8988T (cell line): Measurements from ENCODE around the gene CALN1.
"Not testable (repeated sequence)": the region's sequence is repeated elsewhere in the genome, so short reads cannot be mapped to it uniquely, and the experiment has no call there.

Experiments used
- DNase-seq: peaks from one replicate; pipeline ENCODE4 v3.0.0; 2011

CALN1 gene

DNA sequence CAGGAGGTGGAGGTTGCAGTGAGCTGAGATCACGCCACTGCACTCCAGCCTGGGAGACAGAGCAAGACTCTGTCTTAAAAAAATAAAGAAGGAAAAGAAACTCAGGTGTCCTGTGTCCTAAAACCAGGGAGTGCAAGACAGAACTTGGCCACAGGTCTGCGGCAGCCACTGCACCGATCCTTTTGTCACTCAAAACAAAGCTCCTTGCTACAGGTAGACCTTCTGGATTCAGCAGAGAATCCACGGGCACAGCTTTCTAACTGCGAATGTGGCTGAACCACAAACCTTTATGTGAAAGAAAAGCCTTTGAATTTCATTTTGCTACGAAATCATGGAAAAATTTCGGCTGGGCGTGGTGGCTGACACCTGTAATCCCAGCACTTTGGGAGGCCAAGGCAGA is 634.9 kb downstream of the CALN1 start:
- no peak for DNase-seq

DNA sequence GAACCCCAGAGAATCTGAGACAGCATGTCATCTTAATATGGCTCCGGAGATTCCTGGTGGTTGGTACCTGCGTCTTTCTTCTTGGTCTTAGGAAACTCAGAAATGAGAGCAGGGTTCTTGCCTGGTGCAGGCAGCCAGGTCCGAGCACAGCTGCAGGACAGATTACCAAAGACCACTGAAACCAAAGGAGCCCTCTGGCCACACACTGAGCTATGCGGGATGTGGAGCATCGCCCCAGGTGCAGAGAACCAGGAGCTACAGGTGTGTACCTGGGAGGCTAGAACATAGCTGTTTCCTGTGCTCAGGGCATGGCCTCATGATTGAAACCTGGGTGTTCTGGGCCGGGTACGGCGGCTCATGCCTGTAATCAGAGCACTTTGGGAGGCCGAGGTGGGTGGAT is 635.4 kb downstream of the CALN1 start:
- no peak for DNase-seq

GRCh38 chr7:71775648-71776047 is 636.5 kb downstream of the CALN1 start:
- no peak for DNase-seq

DNA sequence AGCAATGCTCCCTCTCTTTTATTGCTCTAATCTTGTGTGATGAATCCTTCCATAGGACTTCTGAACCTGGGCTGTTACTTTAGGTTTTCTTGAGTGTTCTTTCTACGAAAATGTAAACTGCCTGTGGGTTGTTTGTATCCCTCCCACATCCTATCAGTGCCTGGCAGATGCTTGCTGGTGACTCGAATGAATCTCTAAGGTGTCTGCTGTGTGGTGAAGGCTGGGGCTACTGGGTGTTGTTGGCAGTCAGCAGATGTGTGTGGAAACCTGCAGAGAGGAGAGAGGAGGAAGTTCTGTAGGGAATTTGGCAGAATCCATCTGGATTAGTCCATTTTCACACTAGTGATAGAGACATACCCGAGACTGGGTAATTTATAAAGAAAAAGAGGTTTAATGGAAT is 639.4 kb downstream of the CALN1 start:
- DNase-seq: no peak

DNA sequence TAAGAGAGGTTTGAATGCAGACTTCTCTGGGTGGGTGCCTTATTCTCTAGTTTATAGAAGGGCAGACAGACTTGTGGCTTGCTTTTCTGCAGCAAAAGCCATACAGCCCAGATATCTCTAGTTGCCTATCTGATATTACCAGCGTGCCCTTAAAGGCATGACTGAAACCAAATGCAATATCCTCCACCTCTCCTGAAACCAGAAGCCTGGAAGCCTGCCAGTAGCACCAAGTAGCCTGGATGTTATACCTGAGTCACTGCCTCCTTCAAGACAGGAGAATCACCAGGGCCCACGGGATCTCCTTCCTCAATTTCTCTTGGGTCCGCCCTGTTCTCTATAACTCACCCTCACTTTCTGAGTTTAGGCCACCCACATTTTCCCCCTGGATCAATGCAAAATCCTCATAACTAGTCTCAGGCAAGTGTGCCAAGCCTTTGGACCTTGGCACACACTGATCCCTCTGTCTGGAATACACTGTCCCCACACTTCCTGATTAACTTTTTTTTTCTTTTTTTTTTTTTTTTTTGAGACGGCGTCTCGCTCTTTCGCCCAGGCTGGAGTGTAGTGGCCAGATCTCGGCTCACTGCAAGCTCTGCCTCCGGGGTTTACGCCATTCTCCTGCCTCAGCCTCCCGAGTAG is 641.8 kb downstream of the CALN1 start:
- DNase-seq: no peak

DNA sequence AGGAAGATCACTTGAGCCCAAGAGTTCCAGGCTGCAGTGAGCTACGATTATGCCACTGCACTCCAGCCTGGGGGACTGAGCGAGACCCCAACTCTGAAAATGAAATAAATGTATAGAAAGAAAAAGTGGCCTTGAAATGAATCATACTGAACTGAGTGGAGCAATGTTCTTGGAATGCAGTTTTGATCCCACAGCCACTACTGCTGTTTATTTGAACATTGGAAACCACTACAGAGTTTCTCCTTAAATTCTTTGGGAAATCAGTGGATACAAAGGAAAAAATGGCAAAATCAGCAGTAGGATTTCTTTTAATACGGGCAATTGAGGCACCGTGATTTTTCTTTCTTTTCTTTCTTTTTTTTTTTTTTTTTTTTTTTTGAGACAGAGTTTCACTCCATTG is 642.8 kb downstream of the CALN1 start:
- no peak for DNase-seq

DNA sequence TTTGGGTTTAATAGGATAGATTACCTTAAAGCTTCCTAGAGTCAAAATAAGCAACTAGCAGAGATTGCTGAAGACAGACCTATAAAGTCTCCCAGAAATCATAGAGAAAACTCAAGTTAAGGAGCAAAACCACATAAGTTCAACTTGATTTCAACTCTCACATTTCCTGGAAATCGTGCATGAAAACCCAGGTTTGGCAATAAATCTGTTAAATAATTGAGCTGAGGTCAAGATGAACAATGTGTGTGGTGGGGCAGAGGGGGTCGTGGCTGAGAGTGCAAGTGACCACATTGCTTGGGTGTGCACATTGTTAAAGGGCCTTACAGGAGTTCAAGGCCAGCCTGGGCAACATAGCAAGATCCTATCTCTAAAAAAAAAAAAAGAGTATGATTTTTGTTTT is 643.7 kb downstream of the CALN1 start:
- no peak for DNase-seq

- DNase-seq: no peak
These were observed 646.1 kb downstream of the CALN1 start for GRCh38 chr7:71766016-71766415.

DNA sequence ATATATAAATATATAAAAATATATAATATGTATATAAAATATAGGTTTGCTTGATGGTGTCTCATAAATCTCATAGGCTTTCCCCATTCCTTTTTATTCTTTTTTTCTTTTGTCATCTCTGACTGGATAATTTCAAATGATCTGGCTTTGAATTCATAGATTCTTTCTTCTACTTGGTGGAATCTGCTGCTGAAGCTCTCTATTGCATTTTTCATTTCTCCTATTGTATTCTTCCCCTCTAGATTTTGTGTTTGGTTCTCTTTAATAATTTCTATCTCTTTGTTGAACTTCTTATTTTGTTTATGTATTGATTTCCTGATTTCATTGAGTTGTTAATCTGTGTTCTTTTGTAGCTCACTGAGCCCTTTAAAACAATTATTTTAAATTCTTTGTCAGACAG is 650.8 kb downstream of the CALN1 start:
- DNase-seq: no peak

- no peak for DNase-seq
These were observed 657.3 kb downstream of the CALN1 start for GRCh38 chr7:71754828-71755227.

GRCh38 chr7:71753956-71754664 is 658.0 kb downstream of the CALN1 start:
- no peak for DNase-seq

DNA sequence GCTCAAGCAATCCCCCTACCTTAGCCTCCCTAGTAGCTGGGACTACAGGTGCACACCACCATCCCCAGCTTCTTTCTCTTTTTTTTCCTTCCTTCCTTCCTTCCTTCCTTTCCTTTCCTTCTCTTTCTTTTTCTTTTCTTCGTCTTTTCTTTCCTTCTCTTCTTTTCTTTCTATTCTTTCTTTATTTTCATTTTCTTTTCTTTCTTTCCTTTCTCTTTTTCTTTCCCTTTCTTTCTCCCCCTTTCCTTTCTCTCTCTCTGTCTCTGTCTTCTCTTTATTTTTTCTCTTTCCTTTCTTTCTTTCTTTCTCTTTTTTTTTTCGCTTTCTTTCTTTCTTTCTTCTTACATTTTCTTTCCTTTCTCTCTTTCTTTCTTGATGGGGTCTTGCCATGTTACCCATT is 658.9 kb downstream of the CALN1 start:
- DNase-seq: no peak

DNA sequence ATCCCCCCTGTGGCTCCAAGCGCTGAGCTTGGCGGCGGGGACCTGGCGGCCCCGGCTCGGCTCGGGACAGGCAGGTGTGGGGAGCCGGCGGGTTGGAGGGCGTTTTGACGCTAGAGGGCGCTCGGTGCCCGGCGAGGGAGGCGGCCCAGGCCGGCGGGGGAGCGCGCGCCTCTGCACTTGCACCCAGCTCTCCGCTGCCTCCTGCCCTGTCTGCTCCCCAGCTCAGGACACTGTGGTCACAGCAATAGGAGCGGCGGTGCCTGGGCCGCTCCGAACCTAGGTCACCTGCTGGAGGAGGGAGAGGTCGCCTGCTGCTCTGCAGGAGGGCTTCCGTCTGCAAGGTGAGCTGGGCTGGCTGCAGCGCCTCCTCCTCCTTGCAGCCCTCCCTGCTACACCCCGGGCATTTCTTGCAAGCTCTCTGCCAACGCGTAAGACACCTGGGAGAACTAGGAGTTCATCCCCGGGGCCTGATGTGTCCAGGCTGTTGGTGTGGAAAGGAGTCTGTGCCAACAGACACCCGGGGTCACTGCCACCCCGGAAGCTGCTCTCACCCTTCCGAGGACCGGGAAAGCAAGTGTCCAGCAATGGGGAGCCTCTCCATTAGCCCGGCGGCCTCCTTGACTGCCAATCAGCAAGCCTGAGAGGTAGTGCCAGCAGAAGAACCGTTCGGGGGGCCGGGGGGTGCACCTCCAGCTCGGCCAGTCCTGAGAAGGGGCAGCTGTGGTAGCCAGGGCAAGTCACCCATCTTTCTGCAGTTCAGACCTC is 659.8 kb downstream of the CALN1 start:
- DNase-seq: no peak

GRCh38 chr7:71750290-71750689 is 661.8 kb downstream of the CALN1 start:
- no peak for DNase-seq

GRCh38 chr7:71746006-71746405 is 666.1 kb downstream of the CALN1 start:
- no peak for DNase-seq

GRCh38 chr7:71740174-71740560 is 672.0 kb downstream of the CALN1 start:
- DNase-seq: no peak

DNA sequence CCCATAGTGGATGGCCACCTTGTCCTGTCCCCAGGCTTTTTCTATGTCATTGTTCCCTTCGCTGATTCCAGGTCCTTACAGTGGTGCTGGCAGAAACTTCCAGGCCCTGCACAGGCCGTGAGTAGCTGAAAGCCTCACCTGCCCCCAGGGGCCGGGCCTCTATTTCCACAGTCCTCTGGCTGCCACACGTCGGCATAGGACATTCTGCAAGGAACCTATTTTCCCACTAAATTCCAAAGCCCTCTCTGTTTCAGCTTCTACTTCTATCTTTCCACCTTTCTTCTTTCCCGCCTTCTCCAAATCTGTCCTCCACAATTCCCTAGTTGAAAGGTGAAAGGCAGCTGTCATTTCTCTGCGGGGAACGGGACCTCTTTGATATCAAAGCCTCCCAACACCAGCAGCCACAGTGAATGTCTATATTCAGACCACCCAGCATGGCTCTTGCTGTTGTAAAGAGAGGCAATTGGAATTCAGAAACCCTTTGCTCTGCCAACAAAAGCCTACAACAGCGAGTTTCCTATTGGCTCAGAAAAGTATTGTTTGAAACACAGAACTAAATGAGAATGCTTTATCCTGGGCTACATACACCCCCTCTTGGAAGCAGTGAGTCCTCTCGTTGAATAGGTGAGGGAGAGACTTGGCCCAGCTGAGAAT is 672.5 kb downstream of the CALN1 start:
- no peak for DNase-seq

DNA sequence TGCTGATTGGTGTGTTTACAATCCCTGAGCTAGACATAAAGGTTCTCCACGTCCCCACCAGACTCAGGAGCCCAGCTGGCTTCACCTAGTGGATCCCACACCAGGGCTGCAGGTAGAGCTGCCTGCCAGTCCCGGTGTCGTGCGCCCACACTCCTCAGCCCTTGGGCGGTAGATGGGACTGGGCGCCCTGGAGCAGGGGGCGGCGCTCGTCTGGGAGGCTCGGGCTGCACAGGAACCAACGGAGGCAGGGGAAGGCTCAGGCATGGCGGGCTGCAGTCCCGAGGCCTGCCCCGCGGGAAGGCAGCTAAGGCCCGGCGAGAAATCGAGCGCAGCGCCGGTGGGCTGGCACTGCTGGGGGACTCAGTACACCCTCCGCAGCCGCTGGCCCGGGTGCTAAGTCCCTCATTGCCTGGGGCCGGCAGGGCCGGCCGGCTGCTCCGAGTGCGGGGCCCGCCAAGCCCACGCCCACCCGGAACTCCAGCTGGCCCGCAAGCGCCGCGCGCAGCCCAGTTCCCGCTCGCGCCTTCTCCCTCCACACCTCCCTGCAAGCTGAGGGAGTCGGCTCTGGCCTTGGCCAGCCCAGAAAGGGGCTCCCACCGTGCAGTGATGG is 674.1 kb downstream of the CALN1 start:
- DNase-seq: not testable (repeated sequence)

GRCh38 chr7:71735961-71736556 is 676.1 kb downstream of the CALN1 start:
- DNase-seq: peak; percentile 37

DNA sequence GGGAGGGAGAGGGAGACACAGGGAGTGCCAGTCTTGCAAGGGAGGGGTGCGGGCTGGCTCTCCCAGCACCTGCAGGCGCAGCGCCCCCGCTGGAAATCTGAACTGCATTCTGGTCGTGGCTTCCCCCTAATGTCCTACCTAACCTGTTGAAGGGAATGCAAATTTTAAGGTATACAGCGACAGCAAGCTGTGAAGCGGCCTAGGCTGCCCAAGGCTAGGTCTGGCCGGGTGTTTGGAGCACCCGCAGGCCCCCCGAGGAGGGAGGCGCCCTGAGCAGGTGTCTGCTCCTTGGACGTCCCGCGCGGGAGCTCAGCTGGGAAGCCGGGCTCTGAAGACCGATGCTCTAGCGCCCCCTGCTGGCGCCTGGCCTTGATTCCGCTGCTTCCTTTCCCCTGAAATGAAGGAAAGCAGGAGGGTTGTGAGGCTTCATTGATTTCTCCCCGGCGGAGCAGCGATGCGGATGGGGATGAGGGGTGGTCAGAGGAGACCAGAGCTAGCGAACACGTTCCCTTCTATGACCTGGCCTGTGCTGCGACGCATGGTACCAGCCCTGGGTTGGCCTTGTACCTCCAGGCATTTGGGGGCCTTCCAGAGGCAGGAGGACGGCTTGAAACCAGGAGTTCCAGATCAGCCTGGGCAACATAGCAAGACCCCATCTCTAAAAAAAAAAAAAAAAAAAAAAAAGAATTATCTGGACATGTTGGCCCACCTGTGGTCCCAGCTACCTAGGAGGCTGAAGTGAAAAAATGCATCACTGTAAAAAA is 678.8 kb downstream of the CALN1 start:
- peak; percentile 40 for DNase-seq

GRCh38 chr7:71731740-71732139 is 680.4 kb downstream of the CALN1 start:
- DNase-seq: no peak
